T-helper 2 cell treated with Interferon-gamma antibody and Interleukin-4, amounts not matched to agents 5 μg/mL and 100 μg/mL, for 36 hours (primary cell): ENCODE measurements around the gene DEF6.
"Not testable (repeated sequence)": the region's sequence is repeated elsewhere in the genome, so short reads cannot be mapped to it uniquely, and the experiment has no call there.

Experiments
- DNase-seq: peaks from one replicate; pipeline ENCODE4 v3.0.0; 2021; ENCODE audit warnings: low spot score
- H3K27ac Mint-ChIP-seq: one replicate; pipeline ENCODE4 v1.8.0; 2021; ENCODE audit warnings: mild to moderate bottlenecking, mixed read lengths
- H3K27me3 Mint-ChIP-seq: one replicate; pipeline ENCODE4 v1.8.0; 2021; ENCODE audit warnings: low read depth, mixed read lengths
- H3K36me3 Mint-ChIP-seq: one replicate; pipeline ENCODE4 v1.8.0; 2021; ENCODE audit warnings: low read depth, mixed read lengths
- H3K4me1 Mint-ChIP-seq: one replicate; pipeline ENCODE4 v1.8.0; 2021; ENCODE audit warnings: low read depth, mixed read lengths
- H3K4me3 Mint-ChIP-seq: one replicate; pipeline ENCODE4 v1.8.0; 2022; ENCODE audit warnings: mild to moderate bottlenecking, moderate library complexity, mixed read lengths
- H3K9me3 Mint-ChIP-seq: one replicate; pipeline ENCODE4 v1.8.0; 2021; ENCODE audit warnings: mixed read lengths

Gene DEF6

DNA sequence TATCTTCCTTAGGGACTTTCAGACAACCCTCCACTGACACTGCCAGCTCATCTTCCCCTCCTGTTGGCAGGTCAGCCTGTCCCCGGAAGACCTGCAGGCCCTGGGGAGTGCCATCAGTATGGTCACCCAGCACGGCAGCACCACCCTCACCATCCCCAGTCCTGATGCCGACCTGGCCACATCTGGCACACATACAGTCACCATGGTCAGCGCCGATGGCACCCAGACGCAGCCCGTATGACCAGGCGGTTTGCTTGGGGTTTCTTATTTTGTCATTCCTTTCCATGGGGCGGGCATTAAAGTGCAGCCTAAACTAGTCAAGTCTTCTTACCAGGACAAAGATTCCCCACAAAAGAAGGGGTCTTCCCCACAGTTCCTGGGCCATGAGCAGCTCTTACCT, 3.9 kb upstream of the DEF6 start:
- H3K4me1 Mint-ChIP-seq: peaks cover 10% of the 10 kb centered on the region
- no peak overlapping the region for H3K27ac Mint-ChIP-seq
- no peak for DNase-seq
- peaks cover 27% of the 10 kb centered on the region for H3K36me3 Mint-ChIP-seq
- no peaks in the 10 kb centered on the region for H3K27me3 Mint-ChIP-seq
- no peak overlapping the region for H3K4me3 Mint-ChIP-seq
- H3K9me3 Mint-ChIP-seq: no peaks in the 10 kb centered on the region

DNA sequence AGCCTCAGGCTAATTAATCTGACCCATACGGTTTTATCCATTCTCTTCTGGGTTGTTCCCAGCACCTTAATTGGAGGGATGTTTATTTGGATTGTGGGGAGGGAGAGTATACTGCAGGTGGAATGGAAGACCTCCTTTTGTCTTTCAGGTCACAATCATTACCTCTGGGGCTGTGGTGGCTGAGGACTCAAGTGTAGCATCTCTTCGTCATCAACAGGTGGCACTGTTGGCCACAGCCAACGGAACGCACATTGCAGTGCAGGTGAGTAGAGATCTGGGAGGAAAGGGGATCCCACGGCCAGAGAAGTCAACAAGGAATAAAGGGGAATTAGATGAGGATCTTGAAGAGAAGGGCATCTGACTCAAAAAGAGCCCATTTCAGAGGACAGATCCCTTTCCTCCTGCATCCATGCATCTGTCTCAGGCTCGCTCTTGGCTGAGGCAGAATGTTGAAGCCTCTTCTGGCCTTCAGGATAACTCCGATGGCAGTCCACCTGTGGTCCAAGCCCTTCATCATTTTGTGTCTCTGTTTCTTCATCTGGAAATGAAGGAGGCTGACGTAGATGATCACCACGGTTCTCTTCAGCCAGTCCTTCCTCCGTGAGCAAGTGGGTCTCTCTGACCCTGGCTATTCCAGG, 3.2 kb upstream of the DEF6 start:
- Mint-ChIP-seq H3K36me3 (peaks cover 30% of the 10 kb centered on the region), H3K9me3 (no peaks in the 10 kb centered on the region), H3K4me1 (peaks cover 17% of the 10 kb centered on the region), H3K4me3 (no peak overlapping the region), H3K27me3 (no peaks in the 10 kb centered on the region), H3K27ac (no peak overlapping the region)
- peak; percentile 40 for DNase-seq

DNA sequence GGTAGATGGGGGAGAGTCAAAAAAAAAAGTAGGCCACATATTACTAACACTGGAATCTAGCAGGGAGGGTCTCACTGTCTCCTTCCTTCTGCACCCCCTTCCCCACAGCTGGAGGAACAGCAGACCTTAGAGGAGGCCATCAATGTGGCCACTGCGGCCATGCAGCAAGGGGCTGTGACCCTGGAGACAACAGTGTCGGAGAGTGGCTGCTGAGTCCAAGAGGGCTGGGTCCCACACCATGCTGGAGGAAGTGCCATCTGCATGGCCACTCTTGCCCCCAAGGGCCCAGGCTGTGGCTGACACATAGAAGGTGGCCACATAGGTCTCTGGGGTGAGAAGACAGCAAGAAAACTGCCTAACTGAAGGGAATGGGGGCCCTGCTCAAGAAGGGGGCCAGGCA, 2.6 kb upstream of the DEF6 start:
- Mint-ChIP-seq H3K4me1 (peaks cover 24% of the 10 kb centered on the region), H3K27ac (peak overlapping the region; percentile 20), H3K9me3 (no peaks in the 10 kb centered on the region), H3K27me3 (no peaks in the 10 kb centered on the region), H3K4me3 (no peak overlapping the region), H3K36me3 (peaks cover 35% of the 10 kb centered on the region)
- no peak for DNase-seq

DNA sequence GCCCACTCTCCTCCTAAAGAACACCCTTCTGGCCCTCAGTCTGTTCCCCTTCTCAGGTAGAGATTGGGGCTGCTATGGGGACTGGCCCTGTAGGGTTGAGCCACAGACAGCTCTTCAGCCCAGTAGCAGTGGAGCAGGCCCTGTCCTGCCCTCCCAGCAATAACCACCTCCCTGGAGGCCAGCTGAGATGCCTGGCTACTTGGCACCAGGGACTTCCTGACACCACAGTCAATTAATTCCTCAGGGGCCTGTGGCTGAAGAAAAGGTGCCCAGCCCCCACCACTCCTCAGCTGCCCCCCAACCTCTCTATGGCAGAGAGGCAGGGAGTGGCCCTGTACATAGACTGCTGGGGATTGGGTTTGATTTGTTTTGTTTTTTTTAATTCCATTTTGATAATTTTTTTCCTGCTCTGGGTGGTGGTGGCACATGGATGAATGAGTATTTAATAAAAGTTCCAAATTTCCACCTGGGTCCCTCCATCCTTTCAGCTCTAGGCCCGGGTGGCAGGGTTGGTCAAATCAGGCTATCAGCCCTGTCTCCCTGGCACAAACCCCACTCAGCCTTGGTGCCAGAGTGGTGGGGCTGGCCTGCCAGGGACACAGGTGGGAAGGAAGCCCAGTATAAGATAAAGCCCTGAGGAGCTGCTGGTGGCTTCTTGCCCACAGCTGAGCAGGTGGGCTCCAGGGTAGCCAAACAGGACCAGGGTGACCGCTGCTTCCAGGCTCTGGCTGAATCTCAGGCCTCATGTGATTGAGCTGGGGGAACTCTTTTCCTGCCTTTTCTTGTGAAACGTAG, 1.9 kb upstream of the DEF6 start:
- Mint-ChIP-seq H3K9me3 (no peaks in the 10 kb centered on the region), H3K27ac (peak overlapping the region; percentile 20), H3K4me3 (no peak overlapping the region), H3K36me3 (peaks cover 38% of the 10 kb centered on the region), H3K4me1 (peaks cover 30% of the 10 kb centered on the region), H3K27me3 (no peaks in the 10 kb centered on the region)
- no peak for DNase-seq

DNA sequence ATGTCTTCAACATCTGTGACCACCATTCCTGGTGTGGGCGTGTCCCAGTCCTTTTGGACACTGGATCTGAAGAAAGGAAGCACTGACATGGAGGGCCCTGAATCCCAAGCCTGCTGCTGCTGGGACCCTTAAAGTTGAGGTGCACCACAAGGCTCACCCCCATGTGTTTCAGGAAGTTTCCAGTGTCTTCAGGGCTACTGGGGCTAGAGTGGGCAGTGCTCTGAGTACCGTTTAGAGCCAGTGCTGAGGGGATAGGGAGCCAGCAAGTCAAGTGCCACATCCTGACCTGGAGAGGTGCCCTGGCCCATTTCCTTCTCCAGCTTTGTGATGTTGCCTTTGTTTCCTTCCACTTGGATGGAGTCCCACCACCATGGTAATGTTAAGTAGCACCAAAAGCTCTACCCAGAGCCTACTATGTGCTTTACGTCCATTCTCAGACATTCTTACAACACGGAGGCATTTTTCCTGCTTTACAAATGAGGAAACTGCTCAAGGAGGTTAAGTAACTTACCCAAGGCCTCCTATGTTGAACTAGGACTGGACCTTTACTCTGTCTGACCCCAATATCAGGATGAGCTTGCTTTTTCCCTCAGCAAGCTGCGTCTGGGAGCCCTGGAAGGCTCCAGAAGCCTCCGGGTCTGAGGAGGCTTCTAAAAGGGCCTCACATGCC, 552 bp upstream of the DEF6 start:
- Mint-ChIP-seq H3K27me3 (no peaks in the 10 kb centered on the region), H3K4me3 (peak overlapping the region; percentile 89), H3K27ac (peak overlapping the region; percentile 89), H3K9me3 (no peaks in the 10 kb centered on the region), H3K36me3 (peaks cover 44% of the 10 kb centered on the region), H3K4me1 (peaks cover 38% of the 10 kb centered on the region)
- DNase-seq: no peak

DNA sequence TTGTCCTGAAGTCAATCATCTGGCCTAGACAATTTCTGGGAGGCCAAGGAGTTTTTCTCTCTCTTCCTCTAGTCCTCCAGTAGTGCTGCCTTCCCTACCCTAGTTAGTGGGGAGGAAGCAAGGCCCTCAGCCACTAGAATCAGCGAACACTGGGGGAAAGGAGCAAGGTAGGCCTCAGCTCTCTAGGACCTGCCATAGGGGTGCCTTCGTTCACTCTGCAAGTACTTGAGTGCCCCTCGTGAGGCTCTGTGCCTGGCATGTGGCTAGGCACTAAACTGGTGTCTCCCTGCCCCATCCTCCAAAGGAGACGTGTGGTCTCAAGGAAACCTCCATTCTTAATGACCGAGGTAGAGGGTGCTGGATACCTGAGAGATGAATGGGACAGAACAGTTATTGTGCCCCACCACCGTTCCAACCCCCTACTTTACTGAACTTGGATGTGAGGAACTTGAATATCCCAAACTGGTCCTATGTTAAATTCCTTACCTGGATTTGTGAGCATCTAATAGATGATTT, 1.1 kb downstream of the DEF6 start:
- Mint-ChIP-seq H3K4me3 (peak overlapping the region; percentile 89), H3K4me1 (peaks cover 55% of the 10 kb centered on the region), H3K9me3 (no peaks in the 10 kb centered on the region), H3K36me3 (peaks cover 53% of the 10 kb centered on the region), H3K27ac (peak overlapping the region; percentile 97), H3K27me3 (no peaks in the 10 kb centered on the region)
- no peak for DNase-seq

DNA sequence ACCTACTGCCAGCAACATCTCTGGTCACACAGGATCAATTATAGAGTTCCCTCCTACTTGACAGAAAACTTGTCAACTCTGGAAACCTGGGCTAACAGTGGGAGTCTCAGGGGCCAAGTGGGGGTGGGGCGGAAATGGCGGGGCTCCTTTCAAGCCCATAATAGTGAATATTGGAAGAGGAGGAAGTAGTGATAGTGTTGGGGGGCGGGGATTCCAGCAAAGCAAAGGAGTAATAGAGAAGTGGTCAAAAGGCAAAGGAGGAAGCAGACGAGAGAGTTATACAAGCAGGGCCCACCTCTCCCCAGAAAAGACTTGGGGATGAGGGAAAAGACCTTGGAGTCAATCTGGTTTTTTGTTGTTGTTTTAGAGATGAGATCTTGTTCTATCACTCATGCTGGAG, 2.1 kb downstream of the DEF6 start:
- peaks cover 59% of the 10 kb centered on the region for H3K4me1 Mint-ChIP-seq
- no peak for DNase-seq
- no peaks in the 10 kb centered on the region for H3K27me3 Mint-ChIP-seq
- no peaks in the 10 kb centered on the region for H3K9me3 Mint-ChIP-seq
- H3K36me3 Mint-ChIP-seq: peaks cover 55% of the 10 kb centered on the region
- peak overlapping the region; percentile 97 for H3K27ac Mint-ChIP-seq
- H3K4me3 Mint-ChIP-seq: peak overlapping the region; percentile 89

DNA sequence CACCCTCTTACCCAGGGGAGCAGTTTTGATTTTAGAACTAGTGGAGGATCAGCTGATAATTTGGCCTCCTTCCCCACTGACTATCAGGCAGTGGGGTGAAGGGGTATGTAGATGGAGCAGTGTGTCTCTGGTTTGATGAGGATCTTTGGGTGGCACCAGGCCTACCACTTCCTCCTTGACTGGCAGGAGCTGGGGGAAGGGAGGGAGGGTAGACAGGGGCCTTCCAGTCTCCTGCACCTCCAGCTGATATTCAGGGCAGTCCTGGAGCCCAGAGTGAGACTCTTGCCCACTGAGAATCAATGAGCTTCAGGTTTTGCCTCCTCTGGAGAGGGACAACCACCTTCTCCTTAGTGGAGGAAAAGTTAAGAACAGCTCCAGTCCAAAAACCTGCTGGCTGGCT, 3.2 kb downstream of the DEF6 start:
- Mint-ChIP-seq H3K27ac (peak overlapping the region; percentile 97), H3K9me3 (no peaks in the 10 kb centered on the region), H3K27me3 (no peaks in the 10 kb centered on the region), H3K4me3 (peak overlapping the region; percentile 89), H3K36me3 (peaks cover 54% of the 10 kb centered on the region), H3K4me1 (peaks cover 59% of the 10 kb centered on the region)
- no peak for DNase-seq

DNA sequence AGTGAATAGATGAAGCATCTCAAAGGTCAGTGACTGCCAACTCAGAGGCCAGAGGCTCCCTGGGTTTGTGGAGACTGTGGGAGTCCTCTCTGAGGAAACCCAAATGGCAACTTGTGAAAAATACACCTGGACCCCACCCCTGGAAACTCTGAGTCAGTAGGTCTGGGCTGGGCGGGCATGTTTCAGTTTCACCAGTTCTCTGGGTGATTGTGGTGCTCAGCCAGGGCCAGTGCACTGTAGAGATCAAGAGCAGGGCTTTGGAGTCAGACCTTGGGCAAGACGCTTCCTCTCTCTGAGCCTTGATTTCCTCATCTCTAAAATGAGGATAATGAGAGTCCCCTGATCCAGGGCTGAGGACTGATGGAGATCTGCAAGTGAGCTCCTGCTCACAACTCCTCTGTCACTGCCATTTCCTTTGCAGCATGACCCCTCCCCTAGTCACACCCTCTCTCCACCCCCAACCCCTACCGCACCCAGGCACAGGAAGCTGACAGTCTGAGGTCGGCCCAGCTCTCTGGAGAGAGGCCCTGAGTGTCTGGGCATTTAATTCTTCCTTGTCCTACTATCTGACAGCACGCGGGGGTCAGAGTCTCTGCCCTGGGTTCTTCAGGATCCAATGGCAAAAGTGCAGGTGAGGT, 5.1 kb downstream of the DEF6 start:
- H3K27ac Mint-ChIP-seq: peak overlapping the region; percentile 97
- peaks cover 65% of the 10 kb centered on the region for H3K36me3 Mint-ChIP-seq
- peaks cover 63% of the 10 kb centered on the region for H3K4me1 Mint-ChIP-seq
- peak; percentile 95 for DNase-seq
- peak overlapping the region; percentile 89 for H3K4me3 Mint-ChIP-seq
- no peaks in the 10 kb centered on the region for H3K27me3 Mint-ChIP-seq
- H3K9me3 Mint-ChIP-seq: no peaks in the 10 kb centered on the region

DNA sequence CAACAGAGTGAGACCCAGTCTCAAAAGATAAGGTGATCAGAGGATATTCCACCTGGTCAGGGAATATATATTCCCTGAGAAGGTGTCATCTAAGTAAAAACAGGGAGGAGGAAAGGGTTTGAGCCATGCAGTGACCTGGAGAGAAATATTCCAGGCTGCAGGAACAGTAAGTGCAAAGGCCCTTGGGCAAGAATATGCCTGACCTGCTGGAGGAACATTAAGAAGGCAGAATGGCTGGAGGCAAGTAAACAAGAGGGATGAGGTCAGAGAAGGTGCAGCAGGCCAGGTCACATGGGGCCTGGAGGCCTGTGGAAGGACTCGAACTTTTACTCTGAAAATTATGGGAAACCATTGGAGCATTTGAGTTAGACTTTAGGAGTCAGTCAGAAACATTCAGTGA, 6.7 kb downstream of the DEF6 start:
- H3K9me3 Mint-ChIP-seq: no peaks in the 10 kb centered on the region
- peak overlapping the region; percentile 89 for H3K4me3 Mint-ChIP-seq
- H3K36me3 Mint-ChIP-seq: peaks cover 65% of the 10 kb centered on the region
- DNase-seq: no peak
- no peaks in the 10 kb centered on the region for H3K27me3 Mint-ChIP-seq
- H3K27ac Mint-ChIP-seq: peak overlapping the region; percentile 97
- H3K4me1 Mint-ChIP-seq: peaks cover 68% of the 10 kb centered on the region

DNA sequence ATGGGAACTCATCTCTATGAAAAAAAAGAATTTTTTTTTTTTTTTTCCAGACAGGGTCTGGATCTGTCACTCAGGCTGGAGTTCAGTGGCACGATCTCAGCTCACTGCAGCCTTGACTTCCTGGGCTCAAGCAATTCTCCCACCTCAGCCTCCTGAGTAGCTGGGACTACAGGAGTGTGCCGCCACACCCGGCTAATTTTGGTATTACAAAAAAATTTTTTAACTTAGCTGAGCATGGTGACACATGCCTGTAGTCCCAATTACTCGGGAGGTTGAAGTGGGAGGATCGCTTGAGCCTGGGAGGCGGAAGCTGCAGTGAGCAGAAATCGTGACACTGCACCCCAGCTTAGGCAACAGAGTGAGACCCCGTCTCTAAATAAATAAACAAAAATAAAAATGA, 7.5 kb downstream of the DEF6 start:
- Mint-ChIP-seq H3K4me1 (peaks cover 68% of the 10 kb centered on the region), H3K27me3 (no peaks in the 10 kb centered on the region), H3K9me3 (no peaks in the 10 kb centered on the region), H3K4me3 (peak overlapping the region; percentile 46), H3K36me3 (peaks cover 66% of the 10 kb centered on the region), H3K27ac (no peak overlapping the region)
- no peak for DNase-seq

DNA sequence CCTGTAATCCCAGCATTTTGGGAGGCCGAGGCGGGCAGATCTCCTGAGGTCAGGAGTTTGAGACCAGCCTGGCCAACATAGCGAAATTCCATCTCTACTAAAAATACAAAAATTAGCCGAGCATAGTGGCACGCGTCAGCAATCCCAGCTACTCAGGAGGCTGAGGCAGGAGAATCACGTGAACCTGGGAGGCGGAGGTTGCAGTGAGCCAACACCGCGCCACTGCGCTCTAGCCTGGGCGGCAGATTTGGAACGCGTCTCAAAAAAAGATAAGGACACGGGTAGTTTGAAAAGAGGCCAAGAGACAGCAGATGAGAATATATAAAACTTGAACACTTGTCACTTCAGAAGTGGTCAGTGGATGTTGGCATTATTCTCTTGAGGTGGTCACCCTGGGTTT, 9.5 kb downstream of the DEF6 start:
- H3K9me3 Mint-ChIP-seq, H3K4me3 Mint-ChIP-seq, H3K27ac Mint-ChIP-seq, H3K27me3 Mint-ChIP-seq, DNase-seq: not testable (repeated sequence)
- Mint-ChIP-seq H3K4me1 (peaks cover 72% of the 10 kb centered on the region), H3K36me3 (peaks cover 70% of the 10 kb centered on the region)

DNA sequence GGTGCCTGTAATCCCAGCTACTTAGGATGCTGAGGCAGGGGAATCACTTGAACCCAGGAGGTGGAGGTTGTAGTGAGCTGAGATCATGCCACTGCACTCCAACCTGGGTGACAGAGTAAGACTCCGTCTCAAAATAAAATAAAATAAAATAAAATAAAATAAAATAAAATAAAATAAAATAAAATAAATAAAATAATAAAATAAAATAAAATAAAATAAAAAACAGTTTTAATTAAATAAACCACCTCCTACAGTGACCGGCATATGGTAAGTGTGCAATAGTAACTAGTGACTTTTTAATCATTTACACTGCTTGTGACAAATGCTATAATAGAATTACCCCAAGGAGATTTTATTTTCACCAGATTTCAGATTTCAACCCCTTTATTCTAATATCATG, 10.9 kb downstream of the DEF6 start:
- H3K27ac Mint-ChIP-seq: peak overlapping the region; percentile 95
- not testable (repeated sequence) for H3K9me3 Mint-ChIP-seq, DNase-seq, H3K4me3 Mint-ChIP-seq, H3K27me3 Mint-ChIP-seq
- peaks cover 68% of the 10 kb centered on the region for H3K4me1 Mint-ChIP-seq
- peaks cover 69% of the 10 kb centered on the region for H3K36me3 Mint-ChIP-seq
